IMR-90 (cell line): ENCODE results near the gene PAM16.

Experiments used
- MXI1 ChIP-seq: IDR thresholded peaks from 2 replicates; pipeline ENCODE4 v1.6.1; 2012; ENCODE audit warnings: low read depth, mild to moderate bottlenecking, low read length, moderate library complexity, borderline replicate concordance
- POLR2A ChIP-seq: IDR thresholded peaks from 2 replicates; pipeline ENCODE4 v1.6.1; 2012; ENCODE audit warnings: mild to moderate bottlenecking, low read depth, low read length
- RFX5 ChIP-seq: IDR thresholded peaks from 2 replicates; pipeline ENCODE4 v1.8.0; 2012; ENCODE audit warnings: low read depth, mild to moderate bottlenecking, low read length, moderate library complexity
- TF ChIP-seq, protein P1 (sequence below): conservative IDR thresholded peaks from 2 replicates; pipeline ENCODE4 v1.5.1; 2012; ENCODE audit warnings: mild to moderate bottlenecking, low read depth, low read length, improper control_type of control experiment

DNA sequence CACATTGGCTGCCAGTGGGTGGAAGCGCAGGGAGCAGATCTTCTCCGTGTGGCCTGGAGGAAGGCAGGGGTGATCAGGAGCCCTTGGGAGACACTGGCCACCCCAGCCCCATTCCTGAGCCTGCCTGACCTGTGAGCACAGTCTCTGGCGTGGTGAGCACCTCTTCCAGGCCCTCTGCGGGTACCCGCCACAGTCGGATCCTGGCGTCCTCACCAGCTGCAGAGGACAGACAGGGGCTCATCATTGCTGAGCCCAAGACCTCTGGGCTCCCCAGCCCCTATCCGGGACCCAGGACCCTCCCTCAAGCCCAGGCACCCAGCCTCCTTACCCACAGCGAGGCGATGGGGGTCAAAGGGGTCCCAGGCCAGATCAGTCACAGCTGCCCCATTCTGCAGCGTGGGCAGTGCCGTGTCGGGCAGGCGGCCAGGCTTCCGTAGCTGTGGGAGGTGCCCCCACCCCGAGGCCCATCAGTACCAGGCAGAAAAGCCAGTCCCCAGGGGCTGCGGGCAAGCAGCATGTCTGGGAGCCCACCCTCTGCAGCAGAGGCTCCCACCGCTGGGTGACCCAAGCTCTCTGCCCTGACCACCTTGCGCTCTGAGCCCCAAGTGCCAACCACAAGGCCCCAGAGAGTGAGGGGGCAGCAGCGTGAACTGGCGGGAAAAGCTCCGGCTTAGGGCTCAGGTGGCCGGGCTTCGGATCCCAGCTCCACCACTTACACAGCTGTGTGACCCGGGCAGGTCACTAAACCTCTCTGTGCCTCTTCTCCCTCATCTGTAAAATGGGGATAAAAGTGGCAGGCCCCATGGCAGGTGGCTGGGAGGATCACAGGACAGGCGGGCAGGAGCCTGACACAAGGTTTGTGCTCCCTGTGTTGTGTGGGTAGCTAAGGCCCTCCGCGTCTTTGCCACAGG, 10.2 kb upstream of the PAM16 start:
- TF ChIP-seq, protein P1, sequence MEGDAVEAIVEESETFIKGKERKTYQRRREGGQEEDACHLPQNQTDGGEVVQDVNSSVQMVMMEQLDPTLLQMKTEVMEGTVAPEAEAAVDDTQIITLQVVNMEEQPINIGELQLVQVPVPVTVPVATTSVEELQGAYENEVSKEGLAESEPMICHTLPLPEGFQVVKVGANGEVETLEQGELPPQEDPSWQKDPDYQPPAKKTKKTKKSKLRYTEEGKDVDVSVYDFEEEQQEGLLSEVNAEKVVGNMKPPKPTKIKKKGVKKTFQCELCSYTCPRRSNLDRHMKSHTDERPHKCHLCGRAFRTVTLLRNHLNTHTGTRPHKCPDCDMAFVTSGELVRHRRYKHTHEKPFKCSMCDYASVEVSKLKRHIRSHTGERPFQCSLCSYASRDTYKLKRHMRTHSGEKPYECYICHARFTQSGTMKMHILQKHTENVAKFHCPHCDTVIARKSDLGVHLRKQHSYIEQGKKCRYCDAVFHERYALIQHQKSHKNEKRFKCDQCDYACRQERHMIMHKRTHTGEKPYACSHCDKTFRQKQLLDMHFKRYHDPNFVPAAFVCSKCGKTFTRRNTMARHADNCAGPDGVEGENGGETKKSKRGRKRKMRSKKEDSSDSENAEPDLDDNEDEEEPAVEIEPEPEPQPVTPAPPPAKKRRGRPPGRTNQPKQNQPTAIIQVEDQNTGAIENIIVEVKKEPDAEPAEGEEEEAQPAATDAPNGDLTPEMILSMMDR = no peak
- no peak for TF ChIP-seq POLR2A
- TF ChIP-seq RFX5 = no peak
- TF ChIP-seq MXI1 = no peak
